Kidney (tissue), 14 donors: ENCODE results near the gene HPX. TPM values are rescaled to one million over a fixed set of nuclear protein-coding genes. Genes with fewer than 3 reads are reported as not detected.

Experiments
- DNase-seq, 5 donors: peaks; one replicate each; pipeline ENCODE4 v3.0.0-alpha.2; 2013 to 2020
- FAIRE-seq: peaks from 2 replicates; lab custom pipeline; 2012; peaks lifted over from hg19 to GRCh38; lab: Jason Lieb, UNC
- H3K27ac ChIP-seq, 2 donors: one replicate each; pipeline ENCODE4 v1.7.0; 2013; ENCODE audit warnings: low read depth in 2 of 2, low read length in 2 of 2, inconsistent platforms in 1 of 2
- H3K27me3 ChIP-seq: one replicate; pipeline ENCODE4 v1.7.1; 2013; ENCODE audit warnings: low read length, inconsistent platforms; ENCODE audit not compliant: control insufficient read depth, insufficient read depth
- H3K36me3 ChIP-seq, 3 donors: one replicate each; pipeline versions ENCODE4 v1.7.0 to v1.7.1; 2013; ENCODE audit warnings: low read length in 3 of 3, control low read depth in 1 of 3, inconsistent platforms in 1 of 3; ENCODE audit not compliant: insufficient read depth in 3 of 3, control insufficient read depth in 2 of 3
- H3K4me1 ChIP-seq, 3 donors: one replicate each; pipeline versions ENCODE4 v1.7.0 to v1.7.1; 2013; ENCODE audit warnings: low read length in 3 of 3, inconsistent platforms in 1 of 3, low read depth in 1 of 3; ENCODE audit not compliant: control insufficient read depth in 2 of 3, insufficient read depth in 2 of 3
- H3K4me3 ChIP-seq, 3 donors: one replicate each; pipeline versions ENCODE4 v1.7.0 to v1.8.1; 2013; ENCODE audit warnings: low read length in 3 of 3, control low read depth in 1 of 3, inconsistent platforms in 1 of 3
- H3K9ac ChIP-seq, 3 donors: one replicate each; pipeline versions ENCODE4 v1.7.0 to v1.7.1; 2013; ENCODE audit warnings: low read length in 3 of 3, control low read depth in 1 of 3, inconsistent platforms in 1 of 3
- H3K9me3 ChIP-seq, 3 donors: one replicate each; pipeline versions ENCODE4 v1.7.0 to v1.7.1; 2013; ENCODE audit warnings: low read length in 3 of 3, control low read depth in 1 of 3, inconsistent platforms in 1 of 3; ENCODE audit not compliant: control insufficient read depth in 2 of 3, insufficient read depth in 1 of 3
- CTCF ChIP-seq: IDR thresholded peaks from 3 replicates; pipeline ENCODE4 v1.5.1; 2012; ENCODE audit warnings: mild to moderate bottlenecking, moderate library complexity, borderline replicate concordance; ENCODE audit not compliant: insufficient read depth; ENCODE audit errors: extremely low read depth
- intact Hi-C: fragments of 100-400 bp; cut with DNase I; formaldehyde crosslinking; loops from one replicate; pipeline ENCODE4 v1.11.1; 2022
- polyA plus RNA-seq: library from polyadenylated mRNA; stranded (reverse); fragments of 350-450 nt; fragmentation: Illumina TruSeq; extraction: RNeasy Lipid Tissue Mini Kit (QIAGEN cat#74804); gene quantifications from one replicate; pipeline ENCODE4 v1.2.3, GENCODE V29; 2014; ENCODE audit warnings: low read depth, low replicate concordance; ENCODE audit not compliant: insufficient read depth
- total RNA-seq: library from RNA; stranded (reverse); fragmentation: NEBNext Ultra II Directional; extraction: Animal tissue kit (Norgen Biotek cat#: 25700); gene quantifications from one replicate; pipeline ENCODE4 v1.2.1, GENCODE V29; 2021
- donor health status: control.
- donor health status: control.
- donor health status: control.
- donor health status: control.
- donor health status: control.
- donor health status: DM: yes; HTN: yes; CAD: no.
- donor health status: Normal renal cell carcinoma (clear cell type).

HPX gene
- total and polyA plus RNA-seq, 2 donors from 2014 or later = 0.88 to 1.3 TPM

DNA sequence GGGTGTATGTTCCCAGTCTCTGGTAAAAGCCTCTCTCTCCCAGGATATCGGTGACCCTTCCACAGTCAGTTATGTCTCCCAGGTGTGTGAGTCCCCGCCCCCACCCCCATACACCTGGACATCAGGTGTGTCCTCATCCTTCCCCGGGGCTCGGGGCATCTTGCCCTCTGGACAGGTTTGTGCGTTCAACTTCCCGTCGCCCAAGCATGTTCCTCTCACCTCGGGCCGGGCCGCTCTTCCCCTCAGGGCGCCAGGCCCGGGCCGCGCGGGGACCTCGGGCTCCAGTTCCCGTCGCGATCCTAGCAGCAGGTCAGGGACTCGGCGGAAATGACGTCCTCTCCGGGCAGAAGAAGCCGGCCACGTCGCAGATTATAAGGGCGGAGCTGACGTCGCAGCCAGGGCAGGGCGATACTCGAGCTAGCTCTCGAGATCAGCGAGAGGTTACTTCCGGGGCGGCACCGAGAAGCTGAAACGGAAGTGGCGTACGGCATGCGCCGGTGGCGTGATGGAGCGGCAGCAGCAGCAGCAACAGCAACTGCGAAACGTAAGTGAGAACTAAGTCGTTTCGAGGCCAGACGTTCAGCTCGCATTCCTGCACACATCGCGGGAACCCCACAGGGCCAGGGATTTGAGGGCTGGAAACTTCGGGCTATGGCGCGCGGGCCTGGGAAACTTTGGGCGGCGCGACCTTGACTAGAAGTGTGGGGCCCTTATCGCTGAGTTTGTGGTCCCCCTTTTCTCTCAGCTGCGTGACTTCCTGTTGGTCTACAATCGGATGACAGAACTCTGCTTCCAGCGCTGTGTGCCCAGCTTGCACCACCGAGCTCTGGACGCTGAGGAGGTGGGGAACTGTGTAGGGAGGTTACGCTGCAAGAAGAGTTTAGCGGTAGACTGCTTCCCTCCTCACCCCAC is 40.5 kb upstream of the HPX start, which contains the start of the genes ARFIP2 and TIMM10B:
TSS of gene ARFIP2 (minus strand) at position 320 of the 912 bp plus-strand sequence. CDS start 910 bp downstream, outside the sequence.
TSS of gene TIMM10B (plus strand) at position 490 of the 912 bp plus-strand sequence. CDS start at position 506, 16 bp downstream.
- Histone ChIP-seq H3K4me1 (peaks cover 9 to 22% (median 14%) of the 10 kb centered on the region in 3 donors), H3K36me3 (peaks cover 4 to 33% (median 29%) of the 10 kb centered on the region in 3 donors)
- FAIRE-seq = peak; percentile 90

GRCh38 chr11:6480299-6480914 is 39.6 kb upstream of the HPX start:
- intact Hi-C loops = no loop called here
- peaks cover 3 to 33% (median 29%) of the 10 kb centered on the region in 3 donors for H3K36me3 ChIP-seq

More for the DNA sequence above, 40.5 kb upstream of the HPX start, which contains the start of the genes ARFIP2 and TIMM10B:
- Histone ChIP-seq H3K9me3 (no peaks in the 10 kb centered on the region), H3K27me3 (no peaks in the 10 kb centered on the region), H3K4me3 (peak within 1 kb of the TSS; percentile 94 to 97 (median 96)), H3K9ac (peak within 1 kb of the TSS; percentile 93 to 97 (median 96)), H3K27ac (peak within 1 kb of the TSS; percentile 91 to 93)
- intact Hi-C loops = no loop called here
- DNase-seq = peak; percentile 98 to 100 (median 99)
- TF ChIP-seq CTCF = no peak

GRCh38 chr11:6476571-6476970 is 35.8 kb upstream of the HPX start:
- H3K36me3 ChIP-seq = peaks cover 0 to 16% (median 15%) of the 10 kb centered on the region in 3 donors
- H3K27me3 ChIP-seq = no peaks in the 10 kb centered on the region
- H3K4me3 ChIP-seq = no peak overlapping the region
- no peaks in the 10 kb centered on the region for H3K9me3 ChIP-seq
- FAIRE-seq = no peak
- DNase-seq = no peak
- peaks cover 4 to 28% (median 8%) of the 10 kb centered on the region in 3 donors for H3K4me1 ChIP-seq
- no peak overlapping the region for H3K9ac ChIP-seq
- TF ChIP-seq CTCF = no peak
- H3K27ac ChIP-seq = no peak overlapping the region
- intact Hi-C loops = no loop called here

More at GRCh38 chr11:6480299-6480914, 39.6 kb upstream of the HPX start:
- peaks cover 9 to 22% (median 14%) of the 10 kb centered on the region in 3 donors for H3K4me1 ChIP-seq
- H3K27ac ChIP-seq = peak overlapping the region; percentile 89 to 93
- H3K9ac ChIP-seq = peak overlapping the region; percentile 24 to 93 (median 77)
- no peaks in the 10 kb centered on the region for H3K27me3 ChIP-seq
- no peaks in the 10 kb centered on the region for H3K9me3 ChIP-seq
- FAIRE-seq (no peak), DNase-seq (no peak)
- TF ChIP-seq CTCF = no peak
- peak overlapping the region; percentile 94 to 97 (median 96) for H3K4me3 ChIP-seq
